Activated CD8-positive, alpha-beta T cell treated with anti-CD3 and anti-CD28 coated beads for 36 hours (primary cell): ENCODE data around the gene OSBPL1A. TPM values are rescaled to one million over a fixed set of nuclear protein-coding genes. Genes with fewer than 3 reads are reported as not detected.

ENCODE experiments used
- ATAC-seq: fragments of 200-7000 bp; cut with Tn5 transposase; one replicate; pipeline ENCODE4 v1.10.0; 2021; ENCODE audit warnings: mild to moderate bottlenecking, moderate library complexity
- CTCF ChIA-PET: fragments of 350-600 bp; sonication (Branson Sonifier 250); formaldehyde crosslinking; loops from one replicate; lab custom pipeline; 2021; ENCODE audit warnings: antibody characterized with exemption; lab: Charles Lee
- POLR2A ChIA-PET: fragments of 350-600 bp; sonication (Branson Sonifier 250); formaldehyde crosslinking; loops from one replicate; lab custom pipeline; 2021; ENCODE audit warnings: antibody characterized with exemption; lab: Charles Lee
- DNase-seq: peaks from one replicate; pipeline ENCODE4 v3.0.0-alpha.2; 2020
- H3K27ac Mint-ChIP-seq: one replicate; pipeline ENCODE4 v1.8.0; 2021; ENCODE audit warnings: mild to moderate bottlenecking, mixed read lengths
- H3K27me3 Mint-ChIP-seq: one replicate; pipeline ENCODE4 v1.8.0; 2021; ENCODE audit warnings: mixed read lengths
- H3K36me3 Mint-ChIP-seq: one replicate; pipeline ENCODE4 v1.8.0; 2021; ENCODE audit warnings: low read depth, mixed read lengths
- H3K4me1 Mint-ChIP-seq: one replicate; pipeline ENCODE4 v1.8.0; 2021; ENCODE audit warnings: low read depth, mixed read lengths
- H3K4me3 Mint-ChIP-seq: one replicate; pipeline ENCODE4 v1.8.0; 2021; ENCODE audit warnings: mild to moderate bottlenecking, moderate library complexity, mixed read lengths
- H3K9me3 Mint-ChIP-seq: one replicate; pipeline ENCODE4 v1.8.0; 2021; ENCODE audit warnings: mixed read lengths
- intact Hi-C: fragments of 100-400 bp; cut with micrococcal nuclease; formaldehyde crosslinking; loops from one replicate; pipeline ENCODE4 v1.10.0; 2022
- total RNA-seq, 2 experiments: library from RNA; stranded (reverse); gene quantifications; one replicate each; pipeline ENCODE4 v1.2.3, GENCODE V29; 2021
- TF ChIP-seq, protein P1 (sequence below): fragments of 200-600 bp; IDR thresholded peaks from one replicate; pipeline ENCODE4 v1.8.0; 2022; ENCODE audit warnings: antibody characterized with exemption, mild to moderate bottlenecking

OSBPL1A gene
- total RNA-seq, 2 experiments from 2014 or later = 2.7 to 3.1 TPM

DNA sequence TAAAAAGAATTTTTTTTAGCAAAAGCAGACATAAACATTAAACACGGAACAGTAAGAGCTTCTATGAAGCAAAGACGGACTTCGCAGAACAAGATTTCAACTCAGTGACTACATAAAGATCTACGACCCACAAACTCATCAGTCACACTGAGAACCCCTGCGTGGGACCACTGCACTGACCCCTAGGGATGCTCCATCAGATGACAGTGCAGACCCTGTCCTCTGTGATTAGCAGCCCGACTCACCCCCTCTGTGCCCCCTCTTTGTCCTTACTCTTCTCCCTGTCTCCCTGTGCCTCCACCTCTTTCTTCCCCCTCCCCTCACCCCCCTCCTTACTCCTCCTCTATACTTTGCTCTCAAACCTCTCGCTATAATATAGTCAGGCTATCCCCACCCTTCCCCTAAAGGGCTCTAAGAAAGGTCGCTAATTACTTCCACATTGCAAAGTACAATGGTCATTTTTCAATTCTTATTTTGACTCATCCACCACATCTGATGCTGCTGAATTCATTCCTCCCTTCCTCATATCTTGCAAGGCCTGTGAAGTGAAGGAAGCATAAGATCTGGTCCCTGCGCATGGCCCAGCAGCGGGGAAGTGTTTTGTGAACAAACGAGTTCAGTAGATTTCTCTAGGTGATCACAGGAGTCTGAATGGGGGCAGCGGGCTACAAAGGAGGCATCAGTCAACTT is 169.5 kb downstream of the OSBPL1A start:
- peaks cover 1% of the 10 kb centered on the region for H3K27me3 Mint-ChIP-seq
- H3K27ac Mint-ChIP-seq = no peak overlapping the region
- H3K4me1 Mint-ChIP-seq = no peaks in the 10 kb centered on the region
- H3K9me3 Mint-ChIP-seq = no peaks in the 10 kb centered on the region
- intact Hi-C loops = no loop called here
- TF ChIP-seq, protein P1, sequence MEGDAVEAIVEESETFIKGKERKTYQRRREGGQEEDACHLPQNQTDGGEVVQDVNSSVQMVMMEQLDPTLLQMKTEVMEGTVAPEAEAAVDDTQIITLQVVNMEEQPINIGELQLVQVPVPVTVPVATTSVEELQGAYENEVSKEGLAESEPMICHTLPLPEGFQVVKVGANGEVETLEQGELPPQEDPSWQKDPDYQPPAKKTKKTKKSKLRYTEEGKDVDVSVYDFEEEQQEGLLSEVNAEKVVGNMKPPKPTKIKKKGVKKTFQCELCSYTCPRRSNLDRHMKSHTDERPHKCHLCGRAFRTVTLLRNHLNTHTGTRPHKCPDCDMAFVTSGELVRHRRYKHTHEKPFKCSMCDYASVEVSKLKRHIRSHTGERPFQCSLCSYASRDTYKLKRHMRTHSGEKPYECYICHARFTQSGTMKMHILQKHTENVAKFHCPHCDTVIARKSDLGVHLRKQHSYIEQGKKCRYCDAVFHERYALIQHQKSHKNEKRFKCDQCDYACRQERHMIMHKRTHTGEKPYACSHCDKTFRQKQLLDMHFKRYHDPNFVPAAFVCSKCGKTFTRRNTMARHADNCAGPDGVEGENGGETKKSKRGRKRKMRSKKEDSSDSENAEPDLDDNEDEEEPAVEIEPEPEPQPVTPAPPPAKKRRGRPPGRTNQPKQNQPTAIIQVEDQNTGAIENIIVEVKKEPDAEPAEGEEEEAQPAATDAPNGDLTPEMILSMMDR = no peak
- DNase-seq (no peak), ATAC-seq (no peak)
- CTCF ChIA-PET = no interaction called here
- H3K4me3 Mint-ChIP-seq = no peak overlapping the region
- H3K36me3 Mint-ChIP-seq = no peaks in the 10 kb centered on the region
- POLR2A ChIA-PET = no interaction called here

DNA sequence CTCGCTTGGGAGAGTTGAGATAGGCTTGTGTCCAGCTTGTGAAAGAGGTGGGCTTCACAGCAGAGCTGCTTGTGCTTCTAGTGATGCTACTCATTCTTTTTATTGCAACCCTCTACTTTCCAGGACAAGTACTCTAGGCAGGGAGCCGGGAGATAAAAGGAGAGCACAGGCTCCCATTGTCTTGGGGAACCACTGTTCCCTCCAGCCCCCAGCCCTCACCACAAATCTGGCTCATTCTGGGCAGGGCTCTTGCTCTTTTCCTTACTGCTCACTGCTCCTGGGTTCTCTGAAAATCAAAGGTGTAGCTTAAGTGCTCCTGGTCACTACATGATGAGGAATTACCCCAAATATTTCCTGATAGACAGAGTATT is 177.3 kb downstream of the OSBPL1A start:
- no peak overlapping the region for H3K4me3 Mint-ChIP-seq
- TF ChIP-seq, protein P1 = no peak
- H3K27ac Mint-ChIP-seq = no peak overlapping the region
- POLR2A ChIA-PET = no interaction called here
- no peaks in the 10 kb centered on the region for H3K9me3 Mint-ChIP-seq
- peaks cover 2% of the 10 kb centered on the region for H3K27me3 Mint-ChIP-seq
- no peak for DNase-seq
- H3K4me1 Mint-ChIP-seq = no peaks in the 10 kb centered on the region
- CTCF ChIA-PET = no interaction called here
- no peak for ATAC-seq
- intact Hi-C loops = no loop called here
- no peaks in the 10 kb centered on the region for H3K36me3 Mint-ChIP-seq

DNA sequence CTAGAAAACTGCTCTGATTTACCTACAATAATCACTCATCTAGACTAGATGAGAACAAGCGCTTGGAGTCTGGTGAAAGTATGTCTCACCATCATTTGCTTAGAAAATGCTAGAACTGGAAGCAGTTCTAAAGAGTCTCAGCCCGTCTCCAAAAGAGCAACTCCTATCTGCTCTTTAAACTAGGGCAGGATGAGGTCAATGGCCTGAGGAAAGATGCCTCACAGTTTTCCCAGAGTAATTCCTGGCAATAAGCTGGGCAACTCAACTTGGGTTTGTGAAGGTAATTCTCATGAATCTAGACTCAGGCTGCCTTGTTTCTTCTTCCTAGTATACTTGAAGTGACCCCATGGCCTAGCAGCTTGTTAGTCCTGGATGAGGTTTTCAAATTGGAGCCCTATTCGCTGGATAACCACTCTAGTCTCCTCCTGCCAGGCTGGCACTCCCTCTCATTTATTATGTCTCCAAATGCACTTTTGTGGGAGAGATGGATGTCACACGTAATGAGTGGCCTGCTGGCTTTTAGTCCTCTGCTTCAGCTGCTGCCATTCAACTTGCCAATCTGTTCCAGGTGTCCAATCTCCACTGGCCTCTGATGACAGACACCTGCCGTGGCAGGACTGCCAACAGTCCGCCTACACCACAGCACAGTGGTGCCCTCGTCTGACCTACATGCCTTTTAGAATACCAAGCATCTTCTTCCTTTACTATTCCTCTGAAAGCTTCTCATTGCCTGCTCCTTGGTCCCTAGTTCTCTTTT is 177.9 kb downstream of the OSBPL1A start:
- Mint-ChIP-seq H3K27me3 (peaks cover 2% of the 10 kb centered on the region), H3K27ac (no peak overlapping the region), H3K9me3 (no peaks in the 10 kb centered on the region), H3K4me3 (no peak overlapping the region), H3K4me1 (no peaks in the 10 kb centered on the region), H3K36me3 (no peaks in the 10 kb centered on the region)
- TF ChIP-seq, protein P1 = no peak
- CTCF ChIA-PET = interaction anchor here (0.6 kb wide), 1 partner anchor 709 kb away, joined by 3 read pairs; no protein-coding TSS in a partner anchor
- intact Hi-C loops = no loop called here
- DNase-seq = no peak
- POLR2A ChIA-PET = no interaction called here
- no peak for ATAC-seq

DNA sequence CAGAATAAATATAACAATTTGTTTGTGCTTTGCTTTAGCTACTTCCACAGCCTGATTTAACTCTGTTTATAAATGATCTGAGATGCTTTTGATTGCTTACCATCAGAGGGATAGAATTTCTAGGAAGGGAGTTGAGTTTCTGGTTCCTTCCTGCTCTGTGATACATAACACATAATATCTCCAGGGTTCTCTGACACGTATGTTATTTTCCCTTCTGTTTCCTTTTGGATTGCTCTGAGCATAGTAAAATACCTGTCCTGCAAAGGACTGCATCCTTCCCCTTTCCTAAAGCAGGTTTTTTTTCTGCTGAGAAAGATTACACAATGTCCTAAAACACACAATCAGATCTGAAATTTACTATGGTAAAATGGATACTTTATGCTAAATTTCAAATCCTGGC is 182.7 kb downstream of the OSBPL1A start:
- no peak overlapping the region for H3K27ac Mint-ChIP-seq
- H3K4me1 Mint-ChIP-seq = no peaks in the 10 kb centered on the region
- no peaks in the 10 kb centered on the region for H3K36me3 Mint-ChIP-seq
- H3K4me3 Mint-ChIP-seq = no peak overlapping the region
- ChIA-PET CTCF (no interaction called here), POLR2A (no interaction called here)
- H3K9me3 Mint-ChIP-seq = no peaks in the 10 kb centered on the region
- intact Hi-C loops = no loop called here
- H3K27me3 Mint-ChIP-seq = peaks cover 2% of the 10 kb centered on the region
- DNase-seq (no peak), ATAC-seq (no peak)
- TF ChIP-seq, protein P1 = no peak

DNA sequence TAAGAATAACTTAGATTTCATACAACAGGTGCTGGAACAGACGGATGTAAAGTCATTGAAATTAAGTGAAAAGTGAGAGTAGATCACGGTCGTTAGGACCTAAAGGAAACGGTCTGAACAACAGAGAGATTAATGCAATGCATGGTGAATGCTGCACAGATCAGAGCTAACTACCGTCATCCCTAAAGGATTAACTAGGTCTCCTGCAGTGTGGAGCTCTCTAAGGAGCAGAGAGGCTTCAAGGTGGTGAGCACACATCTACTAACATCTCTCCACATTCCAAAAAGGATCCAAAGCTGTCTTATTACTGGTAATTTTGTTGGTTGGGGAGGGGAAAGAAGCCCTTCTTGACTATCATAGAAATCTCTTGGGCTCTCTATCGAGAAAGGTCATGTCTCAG is 183.5 kb downstream of the OSBPL1A start:
- intact Hi-C loops = no loop called here
- TF ChIP-seq, protein P1 = no peak
- Mint-ChIP-seq H3K27ac (no peak overlapping the region), H3K9me3 (no peaks in the 10 kb centered on the region), H3K4me3 (no peak overlapping the region), H3K27me3 (peaks cover 2% of the 10 kb centered on the region), H3K4me1 (no peaks in the 10 kb centered on the region), H3K36me3 (no peaks in the 10 kb centered on the region)
- POLR2A ChIA-PET = no interaction called here
- no peak for DNase-seq
- CTCF ChIA-PET = no interaction called here
- no peak for ATAC-seq
